KOPT-K1 (cell line): ENCODE results near the gene HYAL1.
"Not testable (repeated sequence)": the region's sequence is repeated elsewhere in the genome, so short reads cannot be mapped to it uniquely, and the experiment has no call there.

Source experiments
- H3K27ac ChIP-seq: fragments of 200-600 bp; sonication (generic); 2 replicates; pipeline ENCODE4 v1.5.1; 2016; ENCODE audit warnings: antibody characterized with exemption, mild to moderate bottlenecking, low read depth, low read length; ENCODE audit not compliant: poor library complexity, severe bottlenecking
- H3K36me3 ChIP-seq: fragments of 200-600 bp; sonication (generic); 2 replicates; pipeline ENCODE4 v1.5.1; 2017; ENCODE audit warnings: antibody characterized with exemption, mild to moderate bottlenecking, low read length, moderate library complexity; ENCODE audit not compliant: insufficient read depth
- H3K9me3 ChIP-seq: fragments of 200-600 bp; sonication (generic); 2 replicates; pipeline ENCODE4 v1.5.1; 2017; ENCODE audit warnings: antibody characterized with exemption, low read length, mild to moderate bottlenecking; ENCODE audit not compliant: insufficient read depth, poor library complexity, severe bottlenecking

HYAL1 gene

DNA sequence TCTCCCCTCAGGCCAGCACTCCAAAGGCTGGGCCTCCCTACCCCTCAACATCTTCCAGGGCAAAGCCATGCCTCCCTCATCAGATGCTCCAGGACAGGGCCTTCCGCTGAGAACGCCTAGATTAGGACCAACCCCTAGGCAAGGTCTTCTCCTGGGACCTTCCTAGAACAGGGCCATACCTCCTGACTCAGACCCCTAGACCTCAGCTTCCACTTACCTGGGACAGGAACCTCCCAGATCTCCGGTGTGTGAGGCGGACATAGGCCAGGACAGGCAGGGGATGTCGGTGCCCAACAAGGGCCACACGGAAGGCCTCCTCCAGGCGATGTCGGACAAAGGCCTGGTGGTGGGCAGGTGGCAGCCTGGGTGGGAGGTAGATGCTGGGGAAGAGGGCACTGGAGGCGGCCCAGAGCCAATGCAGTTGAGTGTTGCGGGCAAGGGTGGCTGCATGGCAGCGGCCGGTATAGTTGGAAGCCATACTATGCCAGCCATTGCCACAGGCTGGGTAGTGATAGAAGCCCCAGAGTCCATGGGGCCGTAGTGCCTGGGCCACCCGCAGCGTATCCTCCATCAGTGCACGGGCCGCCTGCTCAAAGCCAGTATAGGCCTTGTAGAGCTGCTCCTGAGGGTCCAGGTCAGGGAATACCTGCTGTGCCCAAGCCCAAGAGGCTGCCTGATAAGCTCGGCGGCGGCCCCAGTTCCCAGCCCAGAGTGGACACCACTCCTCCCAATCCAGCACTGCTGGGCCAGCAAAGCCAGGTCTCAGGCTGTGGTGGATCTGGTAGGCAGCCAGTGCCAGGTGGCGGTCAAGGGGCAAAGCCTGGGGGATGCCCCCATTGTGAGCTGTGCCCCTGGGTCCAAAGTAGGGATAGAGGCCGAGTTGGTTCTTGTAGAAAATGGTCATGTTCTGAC lies 8.6 kb downstream of the HYAL1 start:
- Histone ChIP-seq H3K27ac (no peak overlapping the region), H3K36me3 (peaks cover 9% of the 10 kb centered on the region), H3K9me3 (no peaks in the 10 kb centered on the region)

DNA sequence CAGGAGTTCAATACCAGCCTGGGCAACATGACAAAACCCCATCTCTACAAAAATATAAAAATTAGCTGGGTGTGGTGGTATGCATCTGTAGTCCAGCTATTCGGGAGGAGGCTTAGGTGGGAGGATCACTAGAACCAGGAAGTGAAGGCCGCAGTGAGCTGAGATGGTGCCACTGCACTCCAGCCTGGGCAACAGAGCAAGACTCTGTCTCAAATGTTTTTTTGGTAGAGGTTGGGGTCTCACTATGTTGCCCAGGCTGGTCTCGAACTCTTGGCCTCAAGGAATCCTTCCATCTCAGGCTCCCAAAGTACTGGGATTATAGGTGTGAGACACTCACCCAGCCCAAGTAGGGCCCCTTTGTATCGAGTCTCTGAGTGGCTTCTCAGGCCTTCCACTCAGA lies 9.3 kb downstream of the HYAL1 start:
- Histone ChIP-seq H3K36me3 (peaks cover 16% of the 10 kb centered on the region), H3K9me3 (no peaks in the 10 kb centered on the region), H3K27ac (no peak overlapping the region)

DNA sequence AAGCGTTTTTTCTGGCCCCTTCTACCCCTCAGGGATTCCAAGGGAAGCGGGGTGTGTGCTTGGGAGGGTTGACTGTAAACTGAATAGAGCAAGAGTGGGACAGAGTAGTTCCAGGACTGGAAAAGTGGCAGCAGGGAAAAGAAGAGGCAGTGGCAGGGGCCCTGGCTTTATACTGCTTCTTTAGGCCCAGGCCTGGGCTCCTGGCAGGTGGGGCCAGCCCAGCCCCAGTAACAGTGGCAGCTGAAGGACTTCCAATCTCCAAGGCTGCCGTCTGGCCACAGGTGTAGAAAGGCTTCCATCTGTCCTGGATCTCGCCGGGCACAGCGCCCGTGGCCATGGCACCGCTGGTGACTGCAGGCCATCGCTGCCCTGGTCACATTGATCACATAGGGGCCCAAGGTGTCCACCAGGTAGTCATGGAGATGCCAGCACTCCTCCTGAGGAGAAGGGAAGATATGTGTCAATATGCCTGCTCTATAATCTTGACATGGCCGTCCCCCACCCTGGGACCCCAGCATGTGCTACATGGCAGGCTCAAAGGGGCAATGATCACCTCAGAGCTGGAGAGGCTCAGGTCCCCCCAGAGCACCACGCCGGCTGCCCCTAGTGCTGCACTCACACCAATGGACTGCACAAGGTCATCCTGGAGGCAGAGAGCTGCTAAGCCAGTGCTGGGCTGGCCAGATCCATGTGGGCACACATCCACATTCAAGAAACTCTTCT lies 10.1 kb downstream of the HYAL1 start:
- Histone ChIP-seq H3K27ac (peak overlapping the region; percentile 79), H3K9me3 (no peaks in the 10 kb centered on the region)

DNA sequence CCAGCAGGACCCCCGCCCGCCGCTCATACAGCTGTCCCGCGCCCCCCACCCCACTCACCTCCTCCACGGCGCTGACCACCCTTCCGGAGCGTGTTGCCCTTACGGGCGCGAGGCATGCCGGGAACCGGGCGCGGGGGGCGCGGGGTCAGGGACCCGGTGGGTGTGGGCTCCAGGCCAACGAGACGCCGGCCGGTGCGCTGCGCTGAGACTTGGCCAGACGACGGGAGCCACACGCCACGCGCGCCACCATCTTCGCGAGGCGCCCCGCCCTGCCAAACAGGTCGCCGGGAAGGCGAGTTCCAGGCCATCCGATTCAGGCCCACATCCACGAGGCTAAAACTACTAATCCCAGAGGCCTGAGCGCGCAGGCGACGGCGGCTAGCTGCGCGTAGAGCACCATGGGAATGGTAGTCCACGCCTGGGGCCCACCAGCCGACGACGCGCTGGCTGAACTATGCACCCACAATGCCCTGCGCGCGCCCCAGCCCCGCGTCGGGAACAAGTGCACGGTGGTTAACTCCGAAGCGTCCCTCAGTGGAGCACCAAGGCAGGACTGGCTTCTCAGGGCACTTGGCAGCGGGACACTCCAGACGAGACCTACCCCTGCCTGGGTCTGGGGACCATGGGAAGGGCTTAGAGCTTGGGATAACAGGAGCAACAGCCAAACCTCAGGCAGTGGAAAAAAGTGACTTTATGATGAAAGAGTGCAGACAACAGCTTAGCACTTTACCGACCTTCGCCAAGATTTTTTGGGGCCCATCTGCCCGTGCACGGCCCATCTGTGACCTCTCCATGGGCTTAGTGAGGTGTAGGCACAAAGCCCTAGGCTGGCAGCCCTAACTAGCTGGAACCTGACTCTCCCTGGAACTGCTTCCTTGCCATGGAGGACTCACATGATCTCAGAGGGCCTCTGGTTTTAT lies 11.0 kb downstream of the HYAL1 start, which contains the start of gene IFRD2:
IFRD2 (minus strand) TSS at position 271 of the 920 bp plus-strand sequence; CDS start at position 116, 155 bp downstream.
- peaks cover 32% of the 10 kb centered on the region for H3K36me3 ChIP-seq
- H3K27ac ChIP-seq: peak within 1 kb of the TSS; percentile 79
- no peaks in the 10 kb centered on the region for H3K9me3 ChIP-seq

More for the DNA sequence above, 10.1 kb downstream of the HYAL1 start:
- H3K36me3 ChIP-seq: peaks cover 24% of the 10 kb centered on the region

DNA sequence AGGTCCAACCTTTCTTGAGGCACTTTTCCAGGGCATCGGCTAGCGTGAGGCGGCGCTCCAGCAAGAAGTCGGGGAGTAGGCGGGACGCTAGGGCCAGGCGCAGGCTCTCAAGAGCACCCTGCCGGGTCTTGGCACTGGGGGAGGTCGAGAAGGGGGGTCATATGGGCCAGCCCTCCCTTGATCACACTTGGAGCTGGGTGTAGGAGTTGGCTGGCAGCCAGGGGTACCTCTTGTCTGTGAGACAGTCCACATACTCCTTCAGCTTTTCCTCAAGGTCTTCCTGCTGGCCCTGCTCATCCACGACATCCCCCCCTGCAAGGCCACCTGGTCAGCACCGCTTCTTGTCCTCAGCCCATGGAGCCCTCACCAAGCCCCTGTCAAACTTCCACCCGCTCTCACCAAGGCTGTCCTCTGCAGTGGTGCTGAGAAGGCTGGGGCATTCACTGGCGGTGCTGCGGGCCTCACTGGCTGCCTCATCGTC lies 13.2 kb downstream of the HYAL1 start:
- Histone ChIP-seq H3K36me3 (peaks cover 51% of the 10 kb centered on the region), H3K27ac (no peak overlapping the region), H3K9me3 (no peaks in the 10 kb centered on the region)

DNA sequence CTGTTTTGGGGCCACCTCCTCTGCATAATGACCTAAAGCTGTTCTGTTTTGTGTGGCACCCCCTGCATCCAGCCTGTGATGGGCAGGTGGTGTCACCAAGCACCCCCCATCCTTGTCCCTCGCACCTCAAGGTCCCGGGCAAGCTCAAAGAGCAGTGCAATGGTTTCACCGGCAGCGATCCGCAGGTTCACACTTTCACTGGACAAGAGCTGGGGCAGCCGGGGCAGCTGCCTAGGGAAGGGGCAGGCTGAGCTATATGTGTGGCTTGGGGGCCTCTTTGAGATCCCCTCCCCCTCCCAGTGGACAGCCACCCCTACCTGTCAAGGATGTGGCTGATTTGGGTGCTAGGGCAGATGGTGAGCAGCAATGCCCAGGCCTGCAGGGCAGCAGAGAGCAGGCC lies 14.2 kb downstream of the HYAL1 start:
- Histone ChIP-seq H3K36me3 (peaks cover 51% of the 10 kb centered on the region), H3K9me3 (no peaks in the 10 kb centered on the region), H3K27ac (no peak overlapping the region)

DNA sequence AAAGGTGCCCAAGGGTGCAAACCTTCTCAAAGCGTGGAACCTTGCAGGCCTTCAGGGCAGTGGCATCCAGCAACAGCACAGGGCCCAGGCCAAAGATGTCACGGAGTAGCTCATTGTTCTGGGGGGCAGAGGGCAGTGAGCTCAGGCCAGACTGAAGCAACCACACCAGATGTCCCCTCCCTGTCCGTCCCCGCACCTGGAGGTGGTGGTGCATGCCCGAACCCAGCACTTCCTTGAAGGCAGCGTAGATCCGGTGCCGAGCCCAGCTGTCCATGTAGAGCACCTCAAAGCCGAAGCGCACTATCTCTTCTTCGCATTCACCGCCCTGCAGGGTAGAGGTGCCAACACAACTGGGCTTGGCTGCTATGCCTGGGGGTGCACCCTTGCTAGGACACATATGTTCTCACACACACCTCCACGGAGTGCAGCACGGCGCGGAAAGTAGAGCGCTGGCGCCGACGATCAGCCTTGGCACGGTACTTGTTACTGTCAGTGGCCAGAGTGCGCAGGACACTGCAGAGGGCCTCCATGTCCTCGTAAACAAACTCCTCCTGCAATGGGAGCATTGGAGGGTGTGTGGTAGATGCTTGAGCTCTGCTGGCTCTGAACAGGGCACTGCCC lies 14.9 kb downstream of the HYAL1 start:
- H3K9me3 ChIP-seq: no peaks in the 10 kb centered on the region
- H3K27ac ChIP-seq: no peak overlapping the region
- peaks cover 51% of the 10 kb centered on the region for H3K36me3 ChIP-seq

DNA sequence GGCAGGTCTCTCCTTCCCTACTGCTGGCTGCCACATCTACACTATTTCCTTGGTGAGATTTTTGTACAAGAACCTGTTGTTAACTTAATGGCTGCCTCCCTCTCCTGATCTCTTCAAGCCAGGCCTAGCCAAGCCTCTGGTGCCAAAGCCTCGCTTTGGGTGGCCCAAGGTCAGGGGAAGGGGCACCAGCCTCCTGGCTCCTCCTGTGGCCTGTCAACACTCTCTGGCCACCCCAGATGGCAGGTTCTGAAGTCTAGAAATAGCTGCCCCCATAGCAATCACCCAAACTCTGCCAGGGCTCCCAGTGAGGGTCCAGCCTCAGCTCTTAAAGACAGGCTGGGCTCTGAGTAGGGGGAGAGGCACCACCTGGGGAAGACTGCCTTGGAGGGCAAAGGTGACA lies 16.1 kb downstream of the HYAL1 start:
- Histone ChIP-seq H3K36me3 (peaks cover 51% of the 10 kb centered on the region), H3K9me3 (no peaks in the 10 kb centered on the region), H3K27ac (no peak overlapping the region)

DNA sequence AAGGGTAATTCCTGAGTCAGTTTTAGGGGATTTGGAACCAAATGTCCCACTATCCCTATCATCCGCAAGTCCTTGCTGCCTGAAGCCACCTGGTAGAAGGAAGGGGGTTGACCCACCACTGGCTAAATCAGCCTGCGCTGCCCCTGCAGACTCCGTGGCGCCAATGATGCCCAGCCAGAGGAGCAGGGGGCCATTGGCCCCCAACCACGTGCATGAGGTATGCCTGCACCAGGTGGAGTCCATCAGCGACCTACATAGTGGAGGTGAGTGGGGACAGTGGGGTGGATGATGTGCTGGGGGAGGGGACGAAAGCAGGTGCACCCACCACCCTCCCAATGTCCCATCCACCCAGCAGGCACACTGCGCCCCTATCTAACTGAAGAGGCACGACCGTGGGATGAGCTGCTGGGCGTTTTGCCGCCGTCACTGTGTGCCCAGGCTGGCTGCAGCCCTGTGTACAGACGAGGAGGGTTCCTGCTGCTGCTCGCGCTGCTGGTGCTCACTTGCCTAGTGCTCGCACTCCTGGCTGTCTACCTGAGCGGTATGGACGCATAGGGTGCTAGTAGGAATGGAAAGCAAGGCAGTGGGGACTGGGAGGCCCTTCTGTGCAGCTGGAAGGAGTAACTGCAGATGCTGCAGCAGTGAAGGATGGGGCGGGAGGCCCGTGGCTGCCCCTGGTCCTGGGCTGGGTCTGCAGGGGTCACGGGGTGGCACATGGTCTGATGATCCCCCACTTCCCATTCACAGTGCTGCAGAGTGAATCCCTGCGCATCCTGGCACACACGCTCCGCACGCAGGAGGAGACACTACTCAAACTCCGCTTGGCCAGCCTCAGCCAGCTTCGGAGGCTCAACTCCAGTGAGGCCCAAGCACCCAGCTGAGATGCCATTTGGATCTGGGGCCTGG lies 16.8 kb downstream of the HYAL1 start:
- H3K27ac ChIP-seq: no peak overlapping the region
- H3K9me3 ChIP-seq: no peaks in the 10 kb centered on the region
- H3K36me3 ChIP-seq: peaks cover 51% of the 10 kb centered on the region

DNA sequence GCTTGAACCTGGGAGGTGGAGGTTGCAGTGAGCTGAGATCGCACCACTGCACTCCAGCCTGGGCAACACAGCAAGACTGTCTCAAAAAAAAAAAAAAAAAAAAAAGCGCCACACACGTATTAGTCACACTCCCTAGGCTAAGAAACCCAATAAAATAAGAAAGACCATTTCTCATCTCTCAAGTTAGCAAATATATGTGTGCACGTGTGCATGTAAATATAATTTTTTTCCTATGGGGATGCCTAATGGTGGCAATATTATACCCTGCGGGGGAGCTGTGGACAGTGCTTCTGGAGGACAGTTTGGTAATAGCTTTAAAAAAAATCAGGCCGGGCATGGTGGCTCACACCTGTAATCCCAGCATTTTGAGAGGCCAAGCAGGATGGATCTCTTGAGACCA lies 19.3 kb downstream of the HYAL1 start:
- H3K9me3 ChIP-seq, H3K27ac ChIP-seq: not testable (repeated sequence)
- H3K36me3 ChIP-seq: peaks cover 36% of the 10 kb centered on the region

DNA sequence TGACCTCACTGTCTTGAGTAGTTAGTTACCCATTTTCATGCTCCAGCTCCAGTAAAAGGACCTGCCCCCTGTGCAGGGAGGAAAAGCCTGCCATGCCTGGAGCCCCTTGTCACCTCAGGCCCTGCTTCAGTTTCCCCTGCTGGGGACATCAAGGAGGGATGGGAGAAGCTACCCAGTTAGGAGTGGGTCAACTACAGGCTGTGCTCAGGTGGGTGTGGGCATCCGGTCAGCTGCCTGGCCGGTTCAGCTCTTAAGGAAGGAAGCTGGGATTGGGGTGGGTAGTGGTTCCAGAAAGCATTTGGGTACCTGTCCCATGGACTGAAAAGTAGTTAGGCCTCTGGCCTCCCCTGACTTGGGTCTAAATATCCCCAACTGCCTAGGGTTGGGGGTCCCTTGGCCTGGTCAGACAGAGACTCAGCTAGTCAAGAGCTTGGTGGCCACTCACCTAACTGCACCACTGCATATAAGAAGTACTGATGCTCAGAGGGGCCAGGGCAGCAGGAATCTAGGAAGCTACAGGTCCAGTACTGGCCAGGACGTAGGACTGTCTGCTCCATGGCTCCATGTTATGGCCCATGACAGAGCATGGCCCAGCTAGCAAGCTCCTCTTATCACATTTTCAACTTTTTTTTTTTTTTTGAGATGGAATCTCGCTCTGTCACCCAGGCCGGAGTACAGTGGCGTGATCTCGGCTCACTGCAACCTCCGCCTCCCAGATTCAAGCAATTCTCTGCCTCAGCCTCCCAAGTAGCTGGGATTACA lies 23.9 kb downstream of the HYAL1 start:
- Histone ChIP-seq H3K9me3 (no peaks in the 10 kb centered on the region), H3K27ac (no peak overlapping the region)

DNA sequence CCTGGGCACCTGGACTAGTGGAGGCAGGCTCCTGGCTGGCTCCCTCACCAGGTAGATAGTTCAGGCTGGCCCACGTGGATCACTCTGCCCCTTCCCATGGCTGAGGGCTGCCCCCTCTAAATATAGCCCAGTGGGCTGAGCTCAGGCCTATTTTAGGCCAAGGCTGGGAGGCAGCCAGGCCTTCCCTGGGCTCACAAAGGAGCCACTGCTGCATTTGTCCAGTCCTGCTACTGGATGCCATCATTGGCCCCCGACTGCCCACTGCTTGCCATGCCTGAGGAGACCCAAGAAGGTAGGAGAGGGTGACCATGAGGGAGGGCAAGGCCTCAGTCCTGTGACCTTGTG lies 24.5 kb downstream of the HYAL1 start, which contains the start of gene LSMEM2:
LSMEM2 (plus strand) TSS at position 208 of the 345 bp plus-strand sequence; CDS start at position 235, 27 bp downstream.
- H3K9me3 ChIP-seq: no peaks in the 10 kb centered on the region
- H3K27ac ChIP-seq: no peak within 1 kb of the TSS
- no peaks in the 10 kb centered on the region for H3K36me3 ChIP-seq

More for the DNA sequence above, 23.9 kb downstream of the HYAL1 start:
- H3K36me3 ChIP-seq: no peaks in the 10 kb centered on the region
